Fibroblast of lung (primary cell): Measurements from ENCODE around the gene NDUFAF2.

Experiments used
- CTCF ChIP-seq, 2 donors: IDR thresholded peaks in 1 of 2; conservative IDR thresholded peaks in 1 of 2; 1 replicate in 1 of 2; 2 replicates in 1 of 2; pipeline ENCODE4 v1.5.1; 2011 to 2012; ENCODE audit warnings: low read length in 2 of 2, control low read depth in 1 of 2, inconsistent platforms in 1 of 2, low read depth in 1 of 2, mild to moderate bottlenecking in 1 of 2
- EZH2 ChIP-seq: IDR thresholded peaks from 2 replicates; pipeline ENCODE4 v1.5.1; 2012; ENCODE audit warnings: low read length, control low read depth, mild to moderate bottlenecking; ENCODE audit errors: missing control alignments

DNA sequence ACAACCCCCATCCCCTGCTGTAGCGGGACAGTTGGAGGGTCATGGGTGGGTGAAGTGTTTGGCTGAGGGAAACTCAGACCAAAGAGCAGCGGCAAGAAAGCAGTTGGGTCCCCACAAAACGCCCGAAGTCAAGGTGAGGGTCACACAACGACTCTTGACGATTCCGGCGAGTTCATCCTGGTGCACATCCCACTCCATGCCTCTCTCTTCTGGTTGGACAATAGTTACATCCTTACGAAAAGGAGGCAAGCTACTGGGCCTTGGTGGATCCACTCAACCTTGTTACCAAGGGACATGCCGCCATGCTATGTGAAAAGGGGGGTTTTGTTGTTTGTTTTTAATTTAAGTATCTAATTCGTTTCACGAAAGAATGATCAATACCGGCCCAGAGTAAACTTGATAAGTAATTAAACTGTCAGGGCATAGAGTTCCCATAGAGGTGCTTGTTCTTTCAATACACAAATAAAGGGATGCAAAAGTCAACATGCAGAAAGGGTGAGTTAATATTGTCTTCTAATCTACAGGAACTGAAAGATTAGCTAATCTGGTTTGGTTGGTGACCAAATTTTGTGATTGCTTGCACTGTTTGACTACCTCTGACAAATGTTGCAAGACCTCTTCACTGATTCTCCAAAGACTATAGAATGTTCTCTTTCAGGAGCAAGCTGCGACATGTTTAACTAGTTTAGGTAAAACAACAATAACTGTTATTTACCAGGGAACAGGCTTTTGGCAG lies 218.0 kb downstream of the NDUFAF2 start:
- no peak for TF ChIP-seq CTCF (conservative IDR thresholded peaks at IDR 0.05 in 1 of 2, IDR thresholded peaks at IDR 0.05 in 1 of 2; ENCODE audit: low read depth in 1 of 2, low read length in 2 of 2)
- TF ChIP-seq EZH2 = no peak
